Measurements from ENCODE around the gene ZFTA.

ZFTA gene

GRCh38 chr11:63756919-63757761 is 11.4 kb downstream of the ZFTA start:
- Histone ChIP-seq H3K36me3 (ENCODE audit: control insufficient read depth, insufficient read depth, low read length) (no peaks in the 10 kb centered on the region), H3K27ac (ENCODE audit: insufficient read depth, low read length, poor library complexity, severe bottlenecking) (no peak overlapping the region), H3K27me3 (replicated peaks; ENCODE audit: control insufficient read depth, insufficient read depth, low read length, poor library complexity, severe bottlenecking) (no peaks in the 10 kb centered on the region)

GRCh38 chr11:63749624-63750023 is 19.0 kb downstream of the ZFTA start:
- peaks cover 7% of the 10 kb centered on the region for H3K36me3 ChIP-seq (ENCODE audit: control insufficient read depth, insufficient read depth, low read length)

More at GRCh38 chr11:63756919-63757761, 11.4 kb downstream of the ZFTA start:
- H3K4me1 ChIP-seq (ENCODE audit: control insufficient read depth, insufficient read depth, low read length, poor library complexity, severe bottlenecking) = no peaks in the 10 kb centered on the region
- H3K4me3 ChIP-seq (ENCODE audit: insufficient read depth, low read depth, low read length, poor library complexity, severe bottlenecking) = no peak overlapping the region
- DNase-seq = no peak
- H3K9me3 ChIP-seq (ENCODE audit: control insufficient read depth, low read length) = no peaks in the 10 kb centered on the region

GRCh38 chr11:63747011-63747410 is 21.6 kb downstream of the ZFTA start:
- DNase-seq = no peak
- H3K36me3 ChIP-seq (ENCODE audit: control insufficient read depth, insufficient read depth, low read length) = peaks cover 7% of the 10 kb centered on the region

More at GRCh38 chr11:63749624-63750023, 19.0 kb downstream of the ZFTA start:
- H3K9me3 ChIP-seq (ENCODE audit: control insufficient read depth, low read length) = no peaks in the 10 kb centered on the region
- no peaks in the 10 kb centered on the region for H3K27me3 ChIP-seq (replicated peaks; ENCODE audit: control insufficient read depth, insufficient read depth, low read length, poor library complexity, severe bottlenecking)
- no peaks in the 10 kb centered on the region for H3K4me1 ChIP-seq (ENCODE audit: control insufficient read depth, insufficient read depth, low read length, poor library complexity, severe bottlenecking)
- no peak overlapping the region for H3K4me3 ChIP-seq (ENCODE audit: insufficient read depth, low read depth, low read length, poor library complexity, severe bottlenecking)
- no peak for DNase-seq
- no peak overlapping the region for H3K27ac ChIP-seq (ENCODE audit: insufficient read depth, low read length, poor library complexity, severe bottlenecking)

GRCh38 chr11:63745304-63746170 is 23.0 kb downstream of the ZFTA start:
- Histone ChIP-seq H3K27me3 (replicated peaks; ENCODE audit: control insufficient read depth, insufficient read depth, low read length, poor library complexity, severe bottlenecking) (no peaks in the 10 kb centered on the region), H3K9me3 (ENCODE audit: control insufficient read depth, low read length) (no peaks in the 10 kb centered on the region), H3K36me3 (ENCODE audit: control insufficient read depth, insufficient read depth, low read length) (no peaks in the 10 kb centered on the region), H3K27ac (ENCODE audit: insufficient read depth, low read length, poor library complexity, severe bottlenecking) (no peak overlapping the region), H3K4me1 (ENCODE audit: control insufficient read depth, insufficient read depth, low read length, poor library complexity, severe bottlenecking) (no peaks in the 10 kb centered on the region), H3K4me3 (ENCODE audit: insufficient read depth, low read depth, low read length, poor library complexity, severe bottlenecking) (no peak overlapping the region)
- DNase-seq = no peak

More at GRCh38 chr11:63747011-63747410, 21.6 kb downstream of the ZFTA start:
- no peak overlapping the region for H3K27ac ChIP-seq (ENCODE audit: insufficient read depth, low read length, poor library complexity, severe bottlenecking)
- no peak overlapping the region for H3K4me3 ChIP-seq (ENCODE audit: insufficient read depth, low read depth, low read length, poor library complexity, severe bottlenecking)
- H3K9me3 ChIP-seq (ENCODE audit: control insufficient read depth, low read length) = no peaks in the 10 kb centered on the region
- no peaks in the 10 kb centered on the region for H3K4me1 ChIP-seq (ENCODE audit: control insufficient read depth, insufficient read depth, low read length, poor library complexity, severe bottlenecking)
- H3K27me3 ChIP-seq (replicated peaks; ENCODE audit: control insufficient read depth, insufficient read depth, low read length, poor library complexity, severe bottlenecking) = no peaks in the 10 kb centered on the region

- no peaks in the 10 kb centered on the region for H3K27me3 ChIP-seq (replicated peaks; ENCODE audit: control insufficient read depth, insufficient read depth, low read length, poor library complexity, severe bottlenecking)
- H3K4me1 ChIP-seq (ENCODE audit: control insufficient read depth, insufficient read depth, low read length, poor library complexity, severe bottlenecking) = no peaks in the 10 kb centered on the region
- DNase-seq = peak; percentile 19 to 55 (median 37)
- no peak overlapping the region for H3K27ac ChIP-seq (ENCODE audit: insufficient read depth, low read length, poor library complexity, severe bottlenecking)
- H3K9me3 ChIP-seq (ENCODE audit: control insufficient read depth, low read length) = no peaks in the 10 kb centered on the region
- no peak overlapping the region for H3K4me3 ChIP-seq (ENCODE audit: insufficient read depth, low read depth, low read length, poor library complexity, severe bottlenecking)
- no peaks in the 10 kb centered on the region for H3K36me3 ChIP-seq (ENCODE audit: control insufficient read depth, insufficient read depth, low read length)
Measured at GRCh38 chr11:63738720-63739360, 29.7 kb downstream of the ZFTA start.

GRCh38 chr11:63737718-63738117 is 30.9 kb downstream of the ZFTA start:
- no peak overlapping the region for H3K27ac ChIP-seq (ENCODE audit: insufficient read depth, low read length, poor library complexity, severe bottlenecking)
- DNase-seq = no peak

GRCh38 chr11:63736864-63737263 is 31.7 kb downstream of the ZFTA start:
- Histone ChIP-seq H3K27ac (ENCODE audit: insufficient read depth, low read length, poor library complexity, severe bottlenecking) (no peak overlapping the region), H3K9me3 (ENCODE audit: control insufficient read depth, low read length) (no peaks in the 10 kb centered on the region), H3K4me1 (ENCODE audit: control insufficient read depth, insufficient read depth, low read length, poor library complexity, severe bottlenecking) (no peaks in the 10 kb centered on the region), H3K4me3 (ENCODE audit: insufficient read depth, low read depth, low read length, poor library complexity, severe bottlenecking) (no peak overlapping the region), H3K36me3 (ENCODE audit: control insufficient read depth, insufficient read depth, low read length) (no peaks in the 10 kb centered on the region), H3K27me3 (replicated peaks; ENCODE audit: control insufficient read depth, insufficient read depth, low read length, poor library complexity, severe bottlenecking) (no peaks in the 10 kb centered on the region)
- no peak for DNase-seq

More at GRCh38 chr11:63737718-63738117, 30.9 kb downstream of the ZFTA start:
- no peaks in the 10 kb centered on the region for H3K36me3 ChIP-seq (ENCODE audit: control insufficient read depth, insufficient read depth, low read length)
- no peaks in the 10 kb centered on the region for H3K9me3 ChIP-seq (ENCODE audit: control insufficient read depth, low read length)
- H3K4me3 ChIP-seq (ENCODE audit: insufficient read depth, low read depth, low read length, poor library complexity, severe bottlenecking) = no peak overlapping the region
- no peaks in the 10 kb centered on the region for H3K4me1 ChIP-seq (ENCODE audit: control insufficient read depth, insufficient read depth, low read length, poor library complexity, severe bottlenecking)
- no peaks in the 10 kb centered on the region for H3K27me3 ChIP-seq (replicated peaks; ENCODE audit: control insufficient read depth, insufficient read depth, low read length, poor library complexity, severe bottlenecking)

GRCh38 chr11:63729326-63729725 is 39.2 kb downstream of the ZFTA start:
- H3K36me3 ChIP-seq (ENCODE audit: control insufficient read depth, insufficient read depth, low read length) = no peaks in the 10 kb centered on the region
- H3K9me3 ChIP-seq (ENCODE audit: control insufficient read depth, low read length) = no peaks in the 10 kb centered on the region
- no peaks in the 10 kb centered on the region for H3K27me3 ChIP-seq (replicated peaks; ENCODE audit: control insufficient read depth, insufficient read depth, low read length, poor library complexity, severe bottlenecking)
- H3K4me3 ChIP-seq (ENCODE audit: insufficient read depth, low read depth, low read length, poor library complexity, severe bottlenecking) = no peak overlapping the region
- DNase-seq = no peak
- H3K27ac ChIP-seq (ENCODE audit: insufficient read depth, low read length, poor library complexity, severe bottlenecking) = no peak overlapping the region
- H3K4me1 ChIP-seq (ENCODE audit: control insufficient read depth, insufficient read depth, low read length, poor library complexity, severe bottlenecking) = no peaks in the 10 kb centered on the region

GRCh38 chr11:63720611-63721010 is 48.0 kb downstream of the ZFTA start:
- H3K27ac ChIP-seq (ENCODE audit: insufficient read depth, low read length, poor library complexity, severe bottlenecking) = no peak overlapping the region
- H3K4me3 ChIP-seq (ENCODE audit: insufficient read depth, low read depth, low read length, poor library complexity, severe bottlenecking) = no peak overlapping the region
- H3K4me1 ChIP-seq (ENCODE audit: control insufficient read depth, insufficient read depth, low read length, poor library complexity, severe bottlenecking) = no peaks in the 10 kb centered on the region
- H3K36me3 ChIP-seq (ENCODE audit: control insufficient read depth, insufficient read depth, low read length) = no peaks in the 10 kb centered on the region
- no peaks in the 10 kb centered on the region for H3K9me3 ChIP-seq (ENCODE audit: control insufficient read depth, low read length)
- H3K27me3 ChIP-seq (replicated peaks; ENCODE audit: control insufficient read depth, insufficient read depth, low read length, poor library complexity, severe bottlenecking) = no peaks in the 10 kb centered on the region
- no peak for DNase-seq

Measured in effector memory CD4-positive, alpha-beta T cell (primary cell).